Myocyte (in vitro differentiated cells): ENCODE data around the gene SPRN. TPM values are rescaled to one million over a fixed set of nuclear protein-coding genes. Genes with fewer than 3 reads are reported as not detected.

Source experiments
- microRNA-seq: library from miRNA; unstranded; fragments of <30 nt; microRNA quantifications from one replicate; pipeline ENCODE4, GENCODE V29; 2016
- total RNA-seq: library from RNA; depleted of rRNA; stranded (reverse); fragments of >200 nt; gene quantifications from 2 replicates; pipeline ENCODE4 v1.2.3, GENCODE V29; 2014

Gene SPRN
- total RNA-seq, 1 donor from 2014 or later, result 0.08 TPM

Small RNAs within 50 kb of the gene (microRNA-seq; reads per million reads assigned to microRNA genes)
- gene MIR3944, result 0.81 reads per million

Other genes with a start within 250 kb of the SPRN start
- not detected in 2 replicates for gene UTF1, start 194.4 kb downstream of the SPRN start, total RNA-seq
- 0.05 TPM in 1 of 2 replicates, not detected in the other for gene VENTX, start 186.8 kb downstream of the SPRN start, total RNA-seq
- gene ADAM8, start 147.8 kb downstream of the SPRN start, total RNA-seq, result 1.5 and 2.0 TPM in 2 replicates
- gene TUBGCP2, start 115.8 kb downstream of the SPRN start, total RNA-seq, result 66.3 and 71.5 TPM in 2 replicates
- 25.3 and 25.8 TPM in 2 replicates for gene ZNF511, start 115.7 kb downstream of the SPRN start, total RNA-seq
- gene CALY, start 87.7 kb downstream of the SPRN start, total RNA-seq, result 0.16 TPM in 1 of 2 replicates, not detected in the other
- gene PRAP1, start 77.3 kb downstream of the SPRN start, total RNA-seq, result not detected in 2 replicates
- gene FUOM, start 66.6 kb downstream of the SPRN start, total RNA-seq, result 8.2 and 9.8 TPM in 2 replicates
- gene ECHS1, start 51.3 kb downstream of the SPRN start, total RNA-seq, result 324 and 382 TPM in 2 replicates
- 4.2 and 5.9 TPM in 2 replicates for gene PAOX, start 45.4 kb downstream of the SPRN start, total RNA-seq
- 24.8 and 27.2 TPM in 2 replicates for gene MTG1, start 30.5 kb downstream of the SPRN start, total RNA-seq
- gene SCART1, start 29.3 kb upstream of the SPRN start, total RNA-seq, result 0.83 and 1.4 TPM in 2 replicates
- 0.45 and 1.1 TPM in 2 replicates for gene CYP2E1, start 102.7 kb upstream of the SPRN start, total RNA-seq
- gene SYCE1, start 141.0 kb upstream of the SPRN start, total RNA-seq, result not detected in 2 replicates
- not detected in 2 replicates for gene FRG2B, start 202.2 kb upstream of the SPRN start, total RNA-seq